ENCODE data around the gene TROAP.
A peak's percentile ranks its signal among the peaks of the same experiment; 100 is the strongest.
"Not testable (repeated sequence)": the region's sequence is repeated elsewhere in the genome, so short reads cannot be mapped to it uniquely, and the experiment has no call there.

TROAP gene

GRCh38 chr12:49323524-49324097, 556 bp downstream of the TROAP start:
- DNase-seq (ENCODE audit: extremely low spot score, insufficient read length, low read depth) (no peak), FAIRE-seq (no peak)

- no peak for DNase-seq (ENCODE audit: extremely low spot score, insufficient read length, low read depth)
Measured at GRCh38 chr12:49325606-49326005, 2.6 kb downstream of the TROAP start.

GRCh38 chr12:49327368-49327767, 4.3 kb downstream of the TROAP start:
- no peak for FAIRE-seq
- DNase-seq (ENCODE audit: extremely low spot score, insufficient read length, low read depth) = no peak

More at GRCh38 chr12:49325606-49326005, 2.6 kb downstream of the TROAP start:
- FAIRE-seq = no peak

GRCh38 chr12:49327887-49328286, 4.8 kb downstream of the TROAP start:
- no peak for DNase-seq (ENCODE audit: extremely low spot score, insufficient read length, low read depth)
- no peak for FAIRE-seq

GRCh38 chr12:49328816-49329215, 5.8 kb downstream of the TROAP start:
- DNase-seq (ENCODE audit: extremely low spot score, insufficient read length, low read depth) (no peak), FAIRE-seq (no peak)

GRCh38 chr12:49330032-49330619, 7.1 kb downstream of the TROAP start:
- DNase-seq (ENCODE audit: extremely low spot score, insufficient read length, low read depth) (no peak), FAIRE-seq (no peak)

GRCh38 chr12:49330631-49331379, 7.8 kb downstream of the TROAP start:
- FAIRE-seq (no peak), DNase-seq (ENCODE audit: extremely low spot score, insufficient read length, low read depth) (no peak)

- FAIRE-seq = no peak
- DNase-seq (ENCODE audit: extremely low spot score, insufficient read length, low read depth) = no peak
Measured at GRCh38 chr12:49331380-49332222, 8.5 kb downstream of the TROAP start.

GRCh38 chr12:49332441-49332861, 9.4 kb downstream of the TROAP start:
- DNase-seq (ENCODE audit: extremely low spot score, insufficient read length, low read depth) (no peak), FAIRE-seq (no peak)

GRCh38 chr12:49332891-49333371, 9.9 kb downstream of the TROAP start:
- no peak for DNase-seq (ENCODE audit: extremely low spot score, insufficient read length, low read depth)
- FAIRE-seq = no peak

GRCh38 chr12:49333778-49334177, 10.7 kb downstream of the TROAP start:
- not testable (repeated sequence) for FAIRE-seq; DNase-seq (ENCODE audit: extremely low spot score, insufficient read length, low read depth)

GRCh38 chr12:49334226-49334625, 11.2 kb downstream of the TROAP start:
- FAIRE-seq (no peak), DNase-seq (ENCODE audit: extremely low spot score, insufficient read length, low read depth) (no peak)

GRCh38 chr12:49334681-49335080, 11.6 kb downstream of the TROAP start:
- DNase-seq (ENCODE audit: extremely low spot score, insufficient read length, low read depth) (no peak), FAIRE-seq (no peak)

GRCh38 chr12:49335118-49335954, 12.3 kb downstream of the TROAP start:
- FAIRE-seq (no peak), DNase-seq (ENCODE audit: extremely low spot score, insufficient read length, low read depth) (no peak)

GRCh38 chr12:49335955-49336644, 13.0 kb downstream of the TROAP start:
- DNase-seq (ENCODE audit: extremely low spot score, insufficient read length, low read depth) (no peak), FAIRE-seq (no peak)

- peak; percentile 64 for FAIRE-seq
- DNase-seq (ENCODE audit: extremely low spot score, insufficient read length, low read depth) = peak; percentile 80
Measured at GRCh38 chr12:49336645-49337584, 13.9 kb downstream of the TROAP start, which contains the start of gene C1QL4. TSS of gene C1QL4 (minus strand) at chr12:49337188. CDS start at chr12:49336477, 711 bp downstream.

- FAIRE-seq (no peak), DNase-seq (ENCODE audit: extremely low spot score, insufficient read length, low read depth) (no peak)
Measured at GRCh38 chr12:49338830-49339463, 15.9 kb downstream of the TROAP start.
